GM21786 (cell line): Measurements from ENCODE around the gene PRND.
"Not testable (repeated sequence)": the region's sequence is repeated elsewhere in the genome, so short reads cannot be mapped to it uniquely, and the experiment has no call there.

Experiments used
- ATAC-seq: cut with Tn5 transposase; IDR thresholded peaks from one replicate; pipeline ENCODE4 v1.9.1; 2021; ENCODE audit not compliant: unreplicated experiment

Gene PRND

DNA sequence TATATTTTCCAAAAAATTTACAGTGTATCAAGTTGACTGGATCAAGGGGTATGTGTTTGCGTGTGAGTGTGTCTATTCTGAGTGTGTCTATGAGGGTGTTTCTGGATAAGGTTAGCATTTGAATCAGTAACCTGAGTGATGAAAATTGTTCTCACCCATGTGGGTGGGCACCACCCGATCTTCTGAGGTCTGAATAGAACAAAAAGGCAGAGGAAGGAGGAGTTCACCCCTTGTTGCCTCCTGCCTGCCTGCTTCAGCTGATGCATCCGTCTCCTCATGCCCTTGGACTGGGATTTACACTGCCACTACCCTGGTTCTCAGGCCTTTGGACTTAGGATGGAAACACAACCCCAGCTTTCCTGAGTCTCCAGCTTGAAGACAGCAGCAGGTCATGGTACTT is 13.7 kb upstream of the PRND start:
- ATAC-seq, result no peak

DNA sequence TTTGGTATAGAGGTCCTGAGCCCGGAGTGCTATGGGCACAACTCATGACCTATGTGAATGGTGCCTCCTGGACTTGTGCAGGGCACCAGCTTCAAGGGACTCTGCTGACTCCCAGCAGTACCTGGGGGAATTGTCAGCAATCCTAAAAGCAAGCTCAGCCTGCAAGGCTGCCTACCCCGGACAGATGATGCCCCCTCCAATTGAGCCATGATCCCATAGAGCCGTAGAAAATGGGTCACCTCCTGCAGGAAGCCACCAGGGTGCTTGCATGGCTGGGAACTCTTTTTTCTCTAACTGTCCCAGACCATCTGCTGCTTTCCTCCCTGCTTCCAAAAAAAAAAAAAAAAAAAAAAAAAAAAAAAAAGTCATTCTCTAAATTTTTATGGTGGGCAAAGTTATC is 12.9 kb upstream of the PRND start:
- no peak for ATAC-seq

DNA sequence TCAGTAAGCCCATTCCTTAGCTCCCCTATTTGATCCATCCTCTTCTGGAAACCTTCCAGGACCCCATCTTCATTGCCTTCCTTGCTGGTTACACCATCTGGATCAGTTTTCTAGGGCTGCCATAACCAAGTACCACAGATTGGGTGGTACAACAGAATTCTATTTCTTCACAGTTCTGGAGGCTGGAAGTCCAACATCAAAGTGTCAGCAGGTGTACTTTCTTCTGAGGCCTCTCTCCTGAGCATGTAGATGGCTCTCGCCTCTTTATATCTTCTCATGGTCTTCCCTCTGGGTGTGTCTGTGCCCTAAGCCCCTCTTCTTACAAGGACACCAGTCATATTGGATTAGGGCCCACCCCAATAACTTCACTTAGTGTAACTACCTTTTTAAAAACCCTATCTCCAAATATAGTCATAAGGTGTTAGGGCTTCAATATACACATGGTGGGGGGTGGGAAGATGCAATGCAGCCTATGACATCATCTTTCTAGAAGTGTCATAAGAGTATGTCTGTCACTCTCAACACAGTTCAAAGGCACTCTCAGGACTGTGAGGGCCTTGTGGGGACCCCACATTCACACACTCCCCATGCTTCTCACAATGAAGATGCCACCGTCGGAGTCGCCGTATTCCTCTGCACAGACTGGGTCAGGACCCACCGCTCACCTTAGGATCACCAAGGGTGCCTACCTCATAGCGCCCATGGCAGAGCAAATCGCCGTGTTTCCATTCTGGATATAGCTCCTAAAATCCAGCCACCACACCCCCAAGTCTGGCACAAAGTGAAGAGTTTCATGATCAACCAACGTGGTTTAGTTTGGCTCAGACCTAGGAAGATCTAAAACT is 12.2 kb upstream of the PRND start:
- ATAC-seq, result no peak

DNA sequence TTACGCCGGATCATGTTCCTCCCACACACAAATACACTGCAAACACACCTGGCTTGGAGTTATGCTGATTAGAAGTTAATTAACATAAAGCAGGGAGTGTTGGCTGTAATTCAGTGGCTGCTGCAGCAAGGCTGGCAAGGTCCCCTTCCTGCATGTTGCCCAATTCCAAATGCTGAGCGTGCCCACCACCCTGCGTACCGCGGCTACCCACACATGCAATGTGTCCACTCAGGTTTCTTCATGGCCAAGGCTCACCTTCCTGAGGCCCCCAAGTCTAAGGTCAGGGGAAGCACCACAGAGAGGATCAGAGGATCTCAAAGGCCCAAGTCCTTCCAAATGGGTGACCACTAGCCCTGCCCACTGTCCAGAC is 11.6 kb upstream of the PRND start:
- ATAC-seq, result no peak

DNA sequence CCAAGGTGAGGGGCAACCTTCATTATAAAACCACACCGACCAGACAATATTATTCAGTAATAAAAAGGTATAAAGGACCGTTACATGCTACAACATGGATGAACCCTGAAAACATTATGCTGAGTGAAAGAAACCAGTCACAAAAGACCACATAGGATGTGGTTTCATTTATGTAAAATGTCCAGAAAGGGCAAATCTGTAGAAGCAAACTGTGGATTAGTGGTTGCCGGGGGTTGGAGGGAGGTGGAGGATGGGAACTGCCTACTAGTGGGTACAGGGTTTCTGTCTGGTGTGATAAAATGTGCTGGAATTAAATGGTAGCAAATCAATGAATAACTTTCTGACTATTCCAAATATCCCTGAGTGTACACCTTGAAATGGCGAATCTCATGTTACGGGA is 10.2 kb upstream of the PRND start:
- no peak for ATAC-seq

DNA sequence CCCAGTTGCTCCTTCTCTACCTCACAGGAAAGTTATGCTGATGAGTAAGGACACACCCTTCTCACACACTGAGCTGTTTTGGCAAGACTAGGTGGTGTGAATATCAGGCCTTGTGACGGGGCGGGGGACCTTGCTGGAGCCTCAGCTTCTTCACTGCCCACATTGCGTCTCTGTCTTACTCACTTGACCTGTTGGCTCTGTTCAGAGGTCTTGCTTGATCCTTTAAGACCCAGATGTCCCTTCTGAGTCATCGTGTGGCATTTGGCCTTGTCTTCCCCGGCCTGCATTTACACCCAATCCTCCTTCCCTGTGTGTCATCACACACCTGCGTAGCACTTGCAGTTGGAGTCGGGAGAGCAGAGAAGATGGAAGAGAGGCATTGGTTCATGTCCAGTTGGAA is 8.3 kb upstream of the PRND start:
- ATAC-seq, result no peak

DNA sequence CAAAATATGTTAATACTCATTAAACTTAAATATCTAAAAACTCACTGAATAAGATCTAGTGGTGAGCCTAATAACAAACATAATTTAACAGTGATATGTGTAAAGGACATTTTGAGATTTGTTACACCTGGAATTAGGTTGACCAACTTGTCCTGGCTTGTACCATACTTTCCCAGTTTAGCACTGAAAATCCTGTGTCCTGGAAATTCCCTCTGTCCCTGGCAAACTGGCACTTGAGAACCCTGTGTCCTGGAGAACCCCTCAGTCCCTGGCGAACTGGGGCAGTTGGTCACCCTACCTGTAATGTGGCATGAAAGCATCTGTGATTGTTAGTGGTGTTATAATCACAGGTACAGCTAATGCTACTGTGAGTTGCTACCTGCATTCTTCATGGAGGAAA is 6.9 kb upstream of the PRND start:
- ATAC-seq, result no peak

DNA sequence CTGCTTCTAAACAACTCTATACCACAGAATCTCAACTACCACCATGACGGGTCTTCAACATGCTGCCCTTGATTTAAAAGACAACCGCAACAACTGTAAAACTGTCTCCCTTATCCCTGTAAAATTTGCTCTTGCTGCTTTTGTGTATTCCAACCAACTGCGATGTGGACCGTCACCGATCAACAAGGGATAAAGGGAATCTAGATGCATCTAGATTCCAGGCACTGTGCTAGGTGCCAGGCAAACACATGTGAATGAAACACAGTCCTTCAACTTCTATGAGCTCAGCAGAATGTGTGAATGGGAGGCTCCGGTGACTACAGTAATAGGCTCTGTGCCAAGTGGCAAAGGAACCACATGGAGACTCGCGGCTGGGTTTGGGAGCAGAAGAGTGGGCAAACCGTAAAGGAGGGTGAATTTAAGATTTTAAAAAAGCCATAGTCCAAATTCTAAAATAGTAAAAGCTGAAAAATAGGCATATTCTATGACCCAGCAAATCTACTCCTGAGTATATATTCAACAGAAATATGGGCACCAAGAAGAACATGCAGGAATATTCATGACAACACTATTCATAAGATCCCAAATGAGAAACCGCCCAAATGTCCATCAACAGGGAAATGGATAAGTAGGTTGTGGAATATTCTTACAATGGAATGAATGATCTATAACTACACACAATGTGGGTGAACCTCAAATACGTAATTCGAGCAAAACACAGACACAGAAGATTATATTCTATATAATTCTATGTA is 3.7 kb upstream of the PRND start:
- no peak for ATAC-seq

DNA sequence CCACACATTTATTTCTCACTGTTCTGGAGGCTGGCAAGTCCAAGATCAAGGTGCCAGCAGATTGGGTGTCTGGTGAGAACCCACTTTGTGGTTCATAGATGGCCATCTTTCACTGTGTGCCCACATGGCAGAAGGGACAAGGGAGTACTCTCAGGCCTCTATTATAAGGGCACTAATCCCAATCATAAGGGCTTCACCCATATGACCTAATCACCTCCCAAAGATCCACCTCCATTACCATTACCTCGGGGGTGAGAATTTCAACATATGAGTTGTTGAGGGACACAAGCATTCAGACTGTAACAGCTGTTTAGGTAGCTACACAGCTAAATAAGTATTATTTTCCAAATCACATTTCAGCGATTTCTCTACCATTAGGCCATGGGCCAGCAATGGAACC is 2.5 kb upstream of the PRND start:
- no peak for ATAC-seq

DNA sequence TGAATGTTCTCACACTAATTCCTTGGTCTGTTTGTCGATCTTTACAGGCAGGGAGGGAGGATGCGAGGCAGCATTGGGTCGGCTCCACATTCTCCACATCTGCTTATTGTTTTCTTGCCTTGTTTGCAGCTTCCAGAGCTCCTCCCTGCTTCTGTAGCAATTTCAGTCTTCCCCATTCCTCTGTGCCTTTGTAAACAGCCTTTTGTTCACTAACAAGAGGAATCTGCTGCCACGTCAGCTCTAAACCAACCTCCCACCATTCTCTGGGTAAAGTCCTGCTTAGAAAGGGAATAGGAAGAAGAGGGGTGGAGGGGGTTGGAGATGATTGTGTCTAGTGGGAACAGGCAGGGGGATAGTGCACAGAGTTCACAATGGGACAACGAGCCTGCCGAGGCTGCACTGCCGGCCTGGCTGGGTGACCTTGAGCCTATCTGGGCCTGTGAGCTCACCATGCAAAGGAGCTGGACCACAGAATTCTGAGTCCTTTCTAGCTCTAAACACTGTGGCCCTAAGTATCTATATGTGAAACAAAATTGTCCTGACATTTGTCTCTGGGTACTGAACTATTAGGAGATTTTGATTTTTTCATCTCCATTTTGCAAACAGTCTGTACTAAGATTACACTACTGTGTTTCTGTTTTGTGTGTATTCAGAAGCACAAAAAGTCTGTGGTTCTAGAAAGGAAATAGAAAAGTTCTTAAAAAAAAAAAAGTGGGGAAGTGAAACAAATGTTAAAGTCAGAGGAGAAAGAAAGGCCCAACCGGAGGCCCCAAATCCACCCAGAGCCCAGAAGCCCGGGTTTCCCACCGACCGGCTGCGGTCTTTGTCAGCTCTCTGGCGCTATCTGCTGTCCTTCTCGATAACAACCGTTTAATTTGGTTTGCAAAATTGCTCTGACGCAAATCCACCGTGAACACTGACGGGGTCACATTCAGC is 1.4 kb upstream of the PRND start:
- peak; percentile 95 for ATAC-seq

DNA sequence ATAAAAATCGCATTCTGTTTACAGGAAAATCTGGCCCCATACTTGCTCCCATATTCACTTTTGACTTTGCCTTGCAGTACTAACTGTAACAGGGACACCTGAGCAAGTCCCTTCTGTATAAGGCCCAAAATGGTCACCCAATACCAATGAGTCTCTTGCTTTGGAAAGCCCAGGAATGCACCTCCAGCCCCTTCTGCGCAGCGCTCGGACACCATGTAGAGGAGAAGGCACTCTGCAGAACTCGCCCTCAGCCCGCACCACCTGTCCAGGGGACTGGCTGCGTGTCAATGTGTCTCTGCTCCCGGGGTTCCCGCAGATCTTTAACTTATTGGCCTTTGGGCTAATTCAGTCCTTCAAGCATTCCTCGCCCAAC is 746 bp upstream of the PRND start:
- peak; percentile 6 for ATAC-seq

DNA sequence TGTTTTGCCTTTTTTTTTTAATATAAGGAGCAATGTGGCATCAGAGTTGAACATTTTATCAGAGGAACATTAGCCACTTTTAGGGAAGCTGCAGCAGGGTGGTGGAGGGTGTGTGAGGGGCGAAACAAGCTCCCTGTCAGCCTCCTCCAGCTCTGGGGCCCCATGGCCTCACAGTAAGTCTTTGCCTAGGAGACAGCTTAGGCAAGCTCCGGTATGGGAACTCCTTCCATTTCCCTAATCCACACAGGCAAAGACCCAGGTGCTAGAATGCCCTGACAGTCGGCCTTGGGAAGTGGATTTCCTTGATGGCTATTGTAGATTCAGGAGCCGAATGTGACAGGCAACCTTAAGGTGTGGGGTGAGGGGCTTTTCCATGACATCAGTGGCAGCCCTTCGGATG is 862 bp downstream of the PRND start:
- no peak for ATAC-seq

DNA sequence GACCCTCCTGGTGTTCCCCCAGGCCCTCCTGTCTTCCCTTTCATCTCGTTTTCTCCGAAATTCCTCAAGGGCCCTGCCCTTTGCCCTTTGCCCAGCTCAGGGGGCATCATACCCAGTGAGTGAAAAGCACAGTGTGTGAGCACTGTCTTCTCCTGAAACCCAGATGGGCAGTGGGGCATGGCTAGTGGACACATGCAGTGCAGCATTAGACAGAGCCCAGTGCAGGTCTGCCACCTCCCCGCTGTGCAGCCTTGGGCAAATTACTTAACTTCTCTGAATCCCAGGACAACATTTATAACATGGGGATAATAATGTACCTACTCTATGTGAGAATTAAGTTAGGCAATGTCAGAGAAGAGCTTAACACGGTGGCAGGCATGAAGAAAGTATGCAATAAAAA is 1.3 kb downstream of the PRND start:
- ATAC-seq, result no peak

DNA sequence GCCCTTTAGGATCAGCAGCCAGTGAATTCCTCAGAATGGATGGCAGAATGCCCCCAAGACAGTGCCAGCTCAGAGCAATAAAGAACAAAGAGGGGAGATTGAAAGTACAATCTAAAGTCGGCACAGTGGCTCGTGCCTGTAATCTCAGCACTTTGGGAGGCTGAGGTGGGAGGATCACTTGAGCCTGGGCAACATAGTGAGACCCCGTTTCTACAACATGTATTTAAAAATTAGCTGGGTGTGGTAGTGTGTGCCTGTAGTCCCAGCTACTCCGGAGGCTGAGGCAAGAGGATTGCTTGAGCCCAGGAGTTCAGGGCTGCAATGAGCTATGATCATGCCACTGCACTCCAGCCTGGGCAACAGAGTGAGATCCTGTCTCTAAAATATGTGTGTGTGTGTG is 1.8 kb downstream of the PRND start:
- ATAC-seq, result not testable (repeated sequence)

DNA sequence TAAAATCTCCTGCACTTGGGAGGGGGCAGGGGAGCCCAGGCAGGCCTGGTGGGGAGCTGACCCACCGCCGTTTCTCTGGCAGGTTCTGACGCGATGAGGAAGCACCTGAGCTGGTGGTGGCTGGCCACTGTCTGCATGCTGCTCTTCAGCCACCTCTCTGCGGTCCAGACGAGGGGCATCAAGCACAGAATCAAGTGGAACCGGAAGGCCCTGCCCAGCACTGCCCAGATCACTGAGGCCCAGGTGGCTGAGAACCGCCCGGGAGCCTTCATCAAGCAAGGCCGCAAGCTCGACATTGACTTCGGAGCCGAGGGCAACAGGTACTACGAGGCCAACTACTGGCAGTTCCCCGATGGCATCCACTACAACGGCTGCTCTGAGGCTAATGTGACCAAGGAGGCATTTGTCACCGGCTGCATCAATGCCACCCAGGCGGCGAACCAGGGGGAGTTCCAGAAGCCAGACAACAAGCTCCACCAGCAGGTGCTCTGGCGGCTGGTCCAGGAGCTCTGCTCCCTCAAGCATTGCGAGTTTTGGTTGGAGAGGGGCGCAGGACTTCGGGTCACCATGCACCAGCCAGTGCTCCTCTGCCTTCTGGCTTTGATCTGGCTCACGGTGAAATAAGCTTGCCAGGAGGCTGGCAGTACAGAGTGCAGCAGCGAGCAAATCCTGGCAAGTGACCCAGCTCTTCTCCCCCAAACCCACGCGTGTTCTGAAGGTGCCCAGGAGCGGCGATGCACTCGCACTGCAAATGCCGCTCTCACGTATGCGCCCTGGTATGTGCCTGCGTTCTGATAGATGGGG is 3.0 kb downstream of the PRND start:
- ATAC-seq, result no peak

DNA sequence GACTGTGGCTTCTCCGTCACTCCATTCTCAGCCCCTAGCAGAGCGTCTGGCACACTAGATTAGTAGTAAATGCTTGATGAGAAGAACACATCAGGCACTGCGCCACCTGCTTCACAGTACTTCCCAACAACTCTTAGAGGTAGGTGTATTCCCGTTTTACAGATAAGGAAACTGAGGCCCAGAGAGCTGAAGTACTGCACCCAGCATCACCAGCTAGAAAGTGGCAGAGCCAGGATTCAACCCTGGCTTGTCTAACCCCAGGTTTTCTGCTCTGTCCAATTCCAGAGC is 3.5 kb downstream of the PRND start:
- no peak for ATAC-seq

DNA sequence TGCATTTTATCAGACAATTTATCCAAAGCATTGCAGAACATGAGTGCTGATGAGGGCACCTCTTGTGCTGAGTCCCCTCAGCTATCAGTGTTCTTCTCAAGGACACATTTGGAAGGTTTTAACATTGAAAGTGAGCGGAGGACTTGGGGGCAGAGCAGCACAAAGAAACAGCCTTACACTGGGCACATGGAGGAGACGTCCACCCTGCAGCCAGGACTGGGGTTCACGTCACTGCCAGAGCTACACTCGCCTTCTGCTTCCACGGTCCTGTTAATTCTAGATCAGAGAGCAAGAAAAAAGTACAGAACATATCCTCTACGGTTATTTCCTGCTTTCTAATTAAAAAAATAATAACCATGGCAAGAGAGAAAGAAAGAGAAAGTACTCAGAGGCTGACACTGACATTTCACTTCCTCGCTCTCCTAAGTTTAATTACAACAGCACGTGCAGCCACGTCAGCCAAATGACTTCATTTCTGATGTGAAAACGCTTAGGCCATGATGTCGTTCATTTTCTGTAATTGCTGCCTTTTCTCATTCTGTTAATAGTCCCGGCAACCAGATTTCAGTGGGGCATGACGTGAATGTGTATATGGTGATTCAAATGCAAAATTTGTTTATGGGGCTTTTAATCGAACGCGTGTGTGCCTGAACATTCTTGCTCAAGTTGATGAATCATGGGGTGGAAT is 5.1 kb downstream of the PRND start:
- peak; percentile 49 for ATAC-seq

DNA sequence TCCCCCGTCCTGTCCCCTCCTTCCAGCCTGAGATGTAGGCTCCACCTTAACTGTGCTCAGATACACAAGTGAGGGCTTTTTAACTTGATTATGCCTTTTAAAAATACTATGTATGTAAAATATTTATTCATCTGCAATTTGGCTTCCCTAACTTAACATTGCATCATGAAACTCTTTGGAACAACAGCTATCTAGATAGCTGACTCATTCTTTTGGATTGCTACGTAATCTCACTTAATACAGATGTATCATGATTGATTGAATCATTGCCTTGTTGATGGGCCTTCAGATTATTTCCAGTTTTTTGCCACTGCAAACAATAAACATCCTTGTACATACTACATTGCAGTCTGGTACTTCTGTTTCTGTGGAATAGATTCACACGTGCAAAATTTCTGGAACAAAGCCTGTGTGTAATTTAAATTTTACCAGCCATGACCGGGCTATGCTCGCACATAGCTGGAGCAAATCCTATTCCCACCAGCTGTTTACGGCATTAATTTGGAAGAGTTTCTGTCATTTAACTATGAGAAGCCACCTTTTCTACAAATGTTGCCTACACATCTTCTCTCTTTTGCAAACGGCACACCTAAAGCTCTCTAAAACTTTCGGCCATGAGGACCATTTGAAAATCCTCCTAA is 6.5 kb downstream of the PRND start:
- no peak for ATAC-seq

DNA sequence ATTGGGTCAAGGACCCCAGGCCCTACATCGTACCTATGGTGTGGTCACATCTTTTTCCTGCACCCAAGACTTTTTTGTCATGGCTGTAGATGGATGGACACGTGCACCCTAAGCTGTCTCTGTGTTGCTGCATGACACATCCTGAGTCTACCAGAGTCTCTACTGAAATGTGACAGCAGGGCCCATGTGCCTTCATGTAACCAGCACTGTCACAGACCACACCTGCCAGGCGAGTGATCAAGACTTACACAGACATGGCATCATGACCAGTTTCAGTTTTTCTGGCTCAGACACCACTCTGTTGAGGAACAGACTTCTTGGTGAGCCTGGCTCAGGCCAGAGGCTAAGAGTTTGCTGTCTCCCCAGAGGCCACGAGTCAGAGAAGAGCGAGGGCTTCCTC is 7.6 kb downstream of the PRND start:
- ATAC-seq, result no peak

DNA sequence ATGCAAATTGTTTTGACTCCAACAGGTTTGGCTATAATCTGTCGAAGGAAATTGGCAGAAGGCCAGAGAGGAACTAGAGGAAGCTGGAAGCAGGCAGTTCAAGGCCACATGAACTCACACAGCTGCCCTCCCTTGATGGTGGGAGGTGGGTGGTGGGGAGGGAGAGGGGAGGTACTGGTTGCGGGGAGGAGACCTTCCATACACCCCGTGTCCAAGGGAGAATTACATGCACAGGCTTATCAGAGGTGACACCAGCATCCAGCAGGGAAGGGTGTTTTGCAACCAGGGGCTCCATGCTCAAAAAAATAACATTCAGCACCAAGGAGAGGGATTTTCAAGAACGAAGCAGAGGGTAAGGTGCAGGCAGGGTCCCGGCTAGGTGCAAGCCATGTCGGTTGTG is 9.1 kb downstream of the PRND start:
- no peak for ATAC-seq
